CD8-positive, alpha-beta memory T cell (primary cell): ENCODE results near the gene TEKTIP1. TPM values are rescaled to one million over a fixed set of nuclear protein-coding genes. Genes with fewer than 3 reads are reported as not detected.
"Not testable (repeated sequence)": the region's sequence is repeated elsewhere in the genome, so short reads cannot be mapped to it uniquely, and the experiment has no call there.

ENCODE experiments used
- CTCF ChIA-PET: fragments of 350-600 bp; sonication (Branson Sonifier 250); formaldehyde crosslinking; loops from one replicate; lab custom pipeline; 2021; ENCODE audit warnings: antibody characterized with exemption; lab: Charles Lee
- POLR2A ChIA-PET: fragments of 350-600 bp; sonication (Branson Sonifier 250); formaldehyde crosslinking; loops from one replicate; lab custom pipeline; 2021; ENCODE audit warnings: antibody characterized with exemption; lab: Charles Lee
- DNase-seq, 5 donors: peaks; one replicate each; pipeline versions ENCODE4 v3.0.0 to v3.0.0-alpha.2; 2020 to 2022; ENCODE audit warnings: mixed read lengths in 1 of 5
- H3K27ac ChIP-seq: one replicate; pipeline ENCODE4 v1.7.0; 2013; ENCODE audit warnings: low read depth, mild to moderate bottlenecking, low read length, moderate library complexity
- H3K27me3 ChIP-seq: 2 replicates; pipeline ENCODE4 v1.7.0; 2013; ENCODE audit warnings: low read length, mild to moderate bottlenecking; ENCODE audit not compliant: insufficient read depth, poor library complexity, severe bottlenecking
- H3K36me3 ChIP-seq: 2 replicates; pipeline ENCODE4 v1.7.0; 2013; ENCODE audit warnings: mild to moderate bottlenecking, low read length, moderate library complexity; ENCODE audit not compliant: insufficient read depth
- H3K4me1 ChIP-seq: 2 replicates; pipeline ENCODE4 v1.7.0; 2013; ENCODE audit warnings: mild to moderate bottlenecking, low read length, moderate library complexity; ENCODE audit not compliant: insufficient read depth
- H3K4me3 ChIP-seq: 2 replicates; pipeline ENCODE4 v1.7.0; 2013; ENCODE audit warnings: mild to moderate bottlenecking, low read length
- H3K9me3 ChIP-seq: 2 replicates; pipeline ENCODE4 v1.7.0; 2013; ENCODE audit warnings: mild to moderate bottlenecking, low read length
- H3K27ac Mint-ChIP-seq, 8 donors: one replicate each; pipeline ENCODE4 v1.8.0; 2020 to 2021; ENCODE audit warnings: mixed read lengths in 8 of 8, mild to moderate bottlenecking in 6 of 8, inconsistent platforms in 3 of 8, moderate library complexity in 3 of 8
- H3K27me3 Mint-ChIP-seq, 2 donors: one replicate each; pipeline ENCODE4 v1.8.0; 2020 to 2021; ENCODE audit warnings: mixed read lengths in 2 of 2, mild to moderate bottlenecking in 1 of 2, moderate library complexity in 1 of 2
- H3K36me3 Mint-ChIP-seq, 3 donors: one replicate each; pipeline ENCODE4 v1.8.0; 2020 to 2021; ENCODE audit warnings: mixed read lengths in 3 of 3, inconsistent platforms in 1 of 3, mild to moderate bottlenecking in 1 of 3
- H3K4me1 Mint-ChIP-seq, 3 donors: one replicate each; pipeline ENCODE4 v1.8.0; 2020 to 2021; ENCODE audit warnings: mixed read lengths in 3 of 3, inconsistent platforms in 1 of 3, mild to moderate bottlenecking in 1 of 3
- H3K4me3 Mint-ChIP-seq, 7 donors: one replicate each; pipeline ENCODE4 v1.8.0; 2020 to 2021; ENCODE audit warnings: mixed read lengths in 7 of 7, mild to moderate bottlenecking in 6 of 7, moderate library complexity in 4 of 7, inconsistent platforms in 2 of 7
- H3K9me3 Mint-ChIP-seq, 5 donors: one replicate each; pipeline ENCODE4 v1.8.0; 2020 to 2022; ENCODE audit warnings: mixed read lengths in 5 of 5, mild to moderate bottlenecking in 3 of 5, moderate library complexity in 2 of 5, inconsistent platforms in 1 of 5
- polyA plus RNA-seq: library from polyadenylated mRNA; unstranded; fragments of 300-500 nt; fragmentation: Illumina TruSeq; gene quantifications from one replicate; pipeline ENCODE4 v1.2.3, GENCODE V29; 2021
- total RNA-seq, 2 experiments: library from RNA; stranded (reverse); gene quantifications; one replicate each; pipeline ENCODE4 v1.2.3, GENCODE V29; 2021

Gene TEKTIP1
- total and polyA plus RNA-seq, 3 experiments from 2014 or later: 0.38 to 1.2 (median 1.0) TPM

- H3K4me3 ChIP-seq, H3K9me3 ChIP-seq, H3K27me3 ChIP-seq, H3K36me3 ChIP-seq, H3K9me3 Mint-ChIP-seq, H3K27ac Mint-ChIP-seq, H3K36me3 Mint-ChIP-seq, H3K4me1 ChIP-seq, H3K4me1 Mint-ChIP-seq, H3K27me3 Mint-ChIP-seq, H3K27ac ChIP-seq, DNase-seq: not testable (repeated sequence)
- POLR2A ChIA-PET: interaction anchor here (0.7 to 2.2 kb wide), 2 partner anchors 21 to 39 kb away, joined by 4 to 7 read pairs; no protein-coding TSS in a partner anchor
- CTCF ChIA-PET: interaction anchor here (1.4 to 3.1 kb wide), 3 partner anchors 20 to 38 kb away, joined by 3 to 18 read pairs (median 4); no protein-coding TSS in a partner anchor
- H3K4me3 Mint-ChIP-seq: peak overlapping the region in 2 of 7 donors; percentile 32 to 59
These were observed 45.2 kb downstream of the TEKTIP1 start for GRCh38 chr19:3584036-3584802.

- H3K4me1 ChIP-seq: no peaks in the 10 kb centered on the region
- H3K36me3 Mint-ChIP-seq: peaks cover 0 to 1% (median 0%) of the 10 kb centered on the region in 3 donors
- H3K9me3 Mint-ChIP-seq: no peaks in the 10 kb centered on the region
- CTCF ChIA-PET: interaction anchor here (0.7 to 3.4 kb wide), 10 partner anchors 10 to 40 kb away, joined by 3 to 18 read pairs (median 5); no protein-coding TSS in a partner anchor
- no peak within 1 kb of the TSS for H3K27ac ChIP-seq
- no peaks in the 10 kb centered on the region for H3K9me3 ChIP-seq
- peaks cover 3% of the 10 kb centered on the region for H3K27me3 ChIP-seq
- no peaks in the 10 kb centered on the region for H3K27me3 Mint-ChIP-seq
- peak within 1 kb of the TSS; percentile 62 for H3K4me3 ChIP-seq
- H3K36me3 ChIP-seq: no peaks in the 10 kb centered on the region
- H3K4me3 Mint-ChIP-seq: peak within 1 kb of the TSS in 5 of 7 donors; percentile 43 to 78 (median 58)
- POLR2A ChIA-PET: interaction anchor here (0.5 to 2.2 kb wide), 4 partner anchors 19 to 288 kb away, joined by 3 to 9 read pairs (median 6); no protein-coding TSS in a partner anchor
- DNase-seq: no peak
- peak within 1 kb of the TSS in 1 of 8 donors; percentile 43 for H3K27ac Mint-ChIP-seq
- H3K4me1 Mint-ChIP-seq: no peaks in the 10 kb centered on the region
These were observed 46.5 kb downstream of the TEKTIP1 start, which contains the start of gene GIPC3 for GRCh38 chr19:3585301-3586126. Gene GIPC3 (plus strand): TSS chr19:3585478. CDS start chr19:3585598, 120 bp downstream.

GRCh38 chr19:3586127-3586626 is 47.2 kb downstream of the TEKTIP1 start:
- no peaks in the 10 kb centered on the region for H3K9me3 ChIP-seq
- peaks cover 3% of the 10 kb centered on the region for H3K27me3 ChIP-seq
- peak overlapping the region; percentile 62 for H3K4me3 ChIP-seq
- no peaks in the 10 kb centered on the region for H3K9me3 Mint-ChIP-seq
- H3K36me3 ChIP-seq: no peaks in the 10 kb centered on the region
- POLR2A ChIA-PET: interaction anchor here (0.6 to 2.2 kb wide), 2 partner anchors 19 to 37 kb away, joined by 4 to 7 read pairs; no protein-coding TSS in a partner anchor
- no peaks in the 10 kb centered on the region for H3K4me1 Mint-ChIP-seq
- CTCF ChIA-PET: interaction anchor here (1.3 to 3.4 kb wide), 7 partner anchors 10 to 40 kb away, joined by 4 to 18 read pairs (median 6); no protein-coding TSS in a partner anchor
- no peak overlapping the region for H3K27ac ChIP-seq
- no peaks in the 10 kb centered on the region for H3K4me1 ChIP-seq
- H3K27ac Mint-ChIP-seq: peak overlapping the region in 1 of 8 donors; percentile 43
- H3K36me3 Mint-ChIP-seq: peaks cover 0 to 1% (median 0%) of the 10 kb centered on the region in 3 donors
- H3K4me3 Mint-ChIP-seq: peak overlapping the region in 5 of 7 donors; percentile 43 to 78 (median 58)
- H3K27me3 Mint-ChIP-seq: no peaks in the 10 kb centered on the region
- DNase-seq: peak in 2 of 5 donors; percentile 14 to 55

- Histone ChIP-seq H3K4me3 (no peak overlapping the region), H3K4me1 (no peaks in the 10 kb centered on the region), H3K27me3 (peaks cover 3% of the 10 kb centered on the region), H3K9me3 (no peaks in the 10 kb centered on the region), H3K36me3 (no peaks in the 10 kb centered on the region), H3K27ac (no peak overlapping the region)
- ChIA-PET POLR2A (interaction anchor here (0.6 kb wide), 1 partner anchor 38 kb away, joined by 4 read pairs; no protein-coding TSS in a partner anchor), CTCF (interaction anchor here (1.9 to 3.4 kb wide), 3 partner anchors 22 to 41 kb away, joined by 6 to 18 read pairs (median 14); no protein-coding TSS in a partner anchor)
- no peak for DNase-seq
- H3K27me3 Mint-ChIP-seq: no peaks in the 10 kb centered on the region
- no peaks in the 10 kb centered on the region for H3K4me1 Mint-ChIP-seq
- H3K27ac Mint-ChIP-seq: no peak overlapping the region
- H3K36me3 Mint-ChIP-seq: peaks cover 0 to 1% (median 0%) of the 10 kb centered on the region in 3 donors
- peak overlapping the region in 2 of 7 donors; percentile 20 to 23 for H3K4me3 Mint-ChIP-seq
- no peaks in the 10 kb centered on the region for H3K9me3 Mint-ChIP-seq
These were observed 47.9 kb downstream of the TEKTIP1 start for GRCh38 chr19:3586707-3587346.

- no peak for DNase-seq
- peak overlapping the region in 1 of 7 donors; percentile 32 for H3K4me3 Mint-ChIP-seq
- no peaks in the 10 kb centered on the region for H3K9me3 ChIP-seq
- CTCF ChIA-PET: interaction anchor here (1.2 to 1.7 kb wide), 2 partner anchors 29 to 44 kb away, joined by 3 to 5 read pairs; no protein-coding TSS in a partner anchor
- H3K27me3 Mint-ChIP-seq: no peaks in the 10 kb centered on the region
- no peaks in the 10 kb centered on the region for H3K36me3 ChIP-seq
- H3K27ac Mint-ChIP-seq: no peak overlapping the region
- no peak overlapping the region for H3K4me3 ChIP-seq
- no peak overlapping the region for H3K27ac ChIP-seq
- no peaks in the 10 kb centered on the region for H3K9me3 Mint-ChIP-seq
- no peaks in the 10 kb centered on the region for H3K4me1 ChIP-seq
- no peaks in the 10 kb centered on the region for H3K4me1 Mint-ChIP-seq
- POLR2A ChIA-PET: interaction anchor here (0.6 kb wide), 1 partner anchor 34 kb away, joined by 3 read pairs; no protein-coding TSS in a partner anchor
- H3K27me3 ChIP-seq: peaks cover 3% of the 10 kb centered on the region
- peaks cover 0 to 1% (median 0%) of the 10 kb centered on the region in 3 donors for H3K36me3 Mint-ChIP-seq
These were observed 50.5 kb downstream of the TEKTIP1 start for GRCh38 chr19:3589439-3589838.

- POLR2A ChIA-PET: no interaction called here
- no peak for DNase-seq
- no peak overlapping the region for H3K27ac ChIP-seq
- CTCF ChIA-PET: interaction anchor here (1.2 to 1.7 kb wide), 2 partner anchors 29 to 45 kb away, joined by 3 to 5 read pairs; no protein-coding TSS in a partner anchor
- Mint-ChIP-seq H3K4me1 (no peaks in the 10 kb centered on the region), H3K9me3 (no peaks in the 10 kb centered on the region), H3K27me3 (no peaks in the 10 kb centered on the region), H3K27ac (no peak overlapping the region), H3K4me3 (no peak overlapping the region), H3K36me3 (peaks cover 0 to 1% (median 0%) of the 10 kb centered on the region in 3 donors)
- no peaks in the 10 kb centered on the region for H3K36me3 ChIP-seq
- no peak overlapping the region for H3K4me3 ChIP-seq
- H3K4me1 ChIP-seq: no peaks in the 10 kb centered on the region
- no peaks in the 10 kb centered on the region for H3K9me3 ChIP-seq
- H3K27me3 ChIP-seq: peaks cover 3% of the 10 kb centered on the region
These were observed 51.0 kb downstream of the TEKTIP1 start for GRCh38 chr19:3589949-3590348.
